GM12878 (cell line): ENCODE measurements around the gene PRDM12. TPM values are rescaled to one million over a fixed set of nuclear protein-coding genes. Genes with fewer than 3 reads are reported as not detected.

Source experiments
- ATAC-seq: fragments of 200-7000 bp; cut with Tn5 transposase; 3 replicates; pipeline ENCODE4 v1.9.1; 2020; ENCODE audit warnings: mild to moderate bottlenecking, moderate library complexity
- BruUV-seq: library from RNA; stranded (reverse); fragments of 400-500 nt; replicated peaks from 2 replicates; lab custom pipeline; 2021; lab: Mats Ljungman, UMichigan
- CTCF ChIA-PET: fragments of 300-600 bp; sonication (Branson Sonifier 250); formaldehyde crosslinking; extraction: SDS; loops from one replicate; lab custom pipeline; 2021; ENCODE audit warnings: inconsistent platforms; lab: Yijun Ruan, JAX
- POLR2A ChIA-PET: fragments of 350-600 bp; formaldehyde crosslinking; extraction: SDS; loops from one replicate; lab custom pipeline; 2021; ENCODE audit warnings: inconsistent platforms; lab: Charles Lee
- RAD21 ChIA-PET: fragments of 300-600 bp; sonication (Branson Sonifier 250); formaldehyde crosslinking; loops from one replicate; lab custom pipeline; 2023; ENCODE audit warnings: antibody characterized with exemption; ENCODE audit not compliant: unreplicated experiment; lab: Charles Lee
- SMC1A ChIA-PET: fragments of 300-600 bp; sonication (Branson Sonifier 250); formaldehyde crosslinking; loops from one replicate; lab custom pipeline; 2023; ENCODE audit not compliant: unreplicated experiment, uncharacterized antibody; lab: Charles Lee
- DNase-seq: peaks from one replicate; pipeline ENCODE4 v3.0.0-alpha.2; 2011; ENCODE audit warnings: low read depth, low spot score
- FAIRE-seq: peaks from 3 replicates; lab custom pipeline; 2011; peaks lifted over from hg19 to GRCh38; lab: Jason Lieb, UNC
- H2AFZ ChIP-seq: 2 replicates; pipeline ENCODE4 v1.6.0; 2011; ENCODE audit warnings: low read depth, low read length, control low read depth; ENCODE audit not compliant: control insufficient read depth
- H3K27ac ChIP-seq: 2 replicates; pipeline ENCODE4 v1.5.1; 2011; ENCODE audit warnings: control low read depth; ENCODE audit not compliant: control insufficient read depth, insufficient read depth
- H3K27me3 ChIP-seq, 2 experiments: replicated peaks in 1 of 2; 2 replicates each; pipeline versions ENCODE4 v1.6.0 to v1.6.1; 2011; ENCODE audit warnings: low read length in 1 of 2; ENCODE audit not compliant: control insufficient read depth in 2 of 2, insufficient read depth in 2 of 2
- H3K36me3 ChIP-seq, 2 experiments: 2 replicates each; pipeline ENCODE4 v1.5.1; 2011; ENCODE audit warnings: low read length in 1 of 2; ENCODE audit not compliant: control insufficient read depth in 2 of 2, insufficient read depth in 2 of 2
- H3K4me1 ChIP-seq: 2 replicates; pipeline ENCODE4 v1.6.1; 2011; ENCODE audit warnings: mild to moderate bottlenecking, low read length, moderate library complexity, mixed read lengths; ENCODE audit not compliant: control insufficient read depth, insufficient read depth
- H3K4me2 ChIP-seq: 2 replicates; pipeline ENCODE4 v1.6.0; 2011; ENCODE audit warnings: control low read depth; ENCODE audit not compliant: control insufficient read depth, insufficient read depth
- H3K4me3 ChIP-seq: fragments of 200-600 bp; sonication (generic); 2 replicates; pipeline ENCODE4 v1.5.1; 2016
- H3K79me2 ChIP-seq: 2 replicates; pipeline ENCODE4 v1.6.0; 2011; ENCODE audit warnings: low read length; ENCODE audit not compliant: control insufficient read depth, insufficient read depth
- H3K9ac ChIP-seq: 2 replicates; pipeline ENCODE4 v1.8.0; 2011; ENCODE audit warnings: low read length, control low read depth, mixed read lengths; ENCODE audit not compliant: control insufficient read depth, insufficient read depth
- H3K9me3 ChIP-seq: replicated peaks from 3 replicates; pipeline ENCODE4 v1.5.1; 2011; ENCODE audit warnings: mild to moderate bottlenecking, low read length; ENCODE audit not compliant: control insufficient read depth, insufficient read depth
- H4K20me1 ChIP-seq: 2 replicates; pipeline ENCODE4 v1.6.0; 2011; ENCODE audit not compliant: control insufficient read depth, insufficient read depth
- ATF7 ChIP-seq: fragments of 450-650 bp; IDR thresholded peaks from 2 replicates; pipeline ENCODE4 v1.6.1; 2016; ENCODE audit warnings: low read depth, mild to moderate bottlenecking
- CHD4 ChIP-seq: fragments of 200-600 bp; sonication (generic); IDR thresholded peaks from 2 replicates; pipeline ENCODE4 v1.6.1; 2016; ENCODE audit warnings: mild to moderate bottlenecking
- FOXK2 ChIP-seq: fragments of 450-650 bp; IDR thresholded peaks from 2 replicates; pipeline ENCODE4 v1.6.1; 2017; ENCODE audit warnings: mild to moderate bottlenecking, moderate library complexity
- FOXM1 ChIP-seq: IDR thresholded peaks from 2 replicates; pipeline ENCODE4 v1.6.1; 2012; ENCODE audit warnings: low read depth, mild to moderate bottlenecking, inconsistent platforms, low read length, moderate library complexity
- KDM1A ChIP-seq: fragments of 200-600 bp; sonication (generic); IDR thresholded peaks from 2 replicates; pipeline ENCODE4 v1.6.1; 2016; ENCODE audit warnings: borderline replicate concordance
- MEF2A ChIP-seq: IDR thresholded peaks from 2 replicates; pipeline ENCODE4 v1.6.1; 2011; ENCODE audit warnings: low read depth, mild to moderate bottlenecking, low read length, moderate library complexity; ENCODE audit not compliant: insufficient read depth
- POLR2A ChIP-seq: IDR thresholded peaks from 2 replicates; pipeline ENCODE4 v1.6.1; 2011; ENCODE audit warnings: low read depth, mild to moderate bottlenecking, low read length
- POU2F2 ChIP-seq: IDR thresholded peaks from 3 replicates; pipeline ENCODE4 v1.6.1; 2011; ENCODE audit warnings: low read depth, mild to moderate bottlenecking, low read length, borderline replicate concordance
- SMARCA5 ChIP-seq: fragments of 450-650 bp; IDR thresholded peaks from 2 replicates; pipeline ENCODE4 v1.6.1; 2017; ENCODE audit warnings: mild to moderate bottlenecking
- SREBF2 ChIP-seq: IDR thresholded peaks from 2 replicates; pipeline ENCODE4 v1.6.1; 2012; ENCODE audit warnings: mild to moderate bottlenecking, low read length
- ZNF24 ChIP-seq: fragments of 450-650 bp; IDR thresholded peaks from 2 replicates; pipeline ENCODE4 v1.6.1; 2017; ENCODE audit warnings: antibody characterized with exemption, mild to moderate bottlenecking
- ZZZ3 ChIP-seq: IDR thresholded peaks from 2 replicates; pipeline ENCODE4 v1.6.1; 2011; ENCODE audit warnings: low read depth; ENCODE audit not compliant: control insufficient read depth, insufficient read length
- WGBS: methylation state at CpG from one replicate; pipeline ENCODE4 v1.1.6; 2016; ENCODE audit warnings: low lambda C conversion rate; ENCODE audit not compliant: insufficient replicate concordance, insufficient coverage; ENCODE audit errors: missing lambda C conversion rate; 5-methylcytosine and 5-hydroxymethylcytosine counted together
- in situ Hi-C: fragments of 300-500 bp; cut with MboI; formaldehyde crosslinking; loops from 9 replicates; pipeline ENCODE4 v1.14.3; 2018; ENCODE audit warnings: mixed read lengths
- intact Hi-C: fragments of 100-400 bp; cut with micrococcal nuclease; formaldehyde crosslinking; loops from one replicate; pipeline ENCODE4 v1.14.2; 2022; ENCODE audit not compliant: unreplicated experiment
- polyA plus RNA-seq, 11 experiments: library from polyadenylated mRNA; depleted of rRNA in 4 of 11; unstranded in 6 of 11; stranded (reverse) in 5 of 11; fragments of >200 nt; fragmentation: Nextera tagmentation in 4 of 11; fragmentation: Illumina TruSeq in 1 of 11; extraction: Ambion mirVana in 4 of 11; extraction: Trizol in 1 of 11; gene quantifications; 1 replicate in 1 of 11; 2 replicates in 10 of 11; pipeline versions ENCODE4 v1.2.1 to v1.2.3, GENCODE V29; 2011 to 2016; ENCODE audit warnings: inconsistent platforms in 2 of 11, missing spikeins in 2 of 11, low read depth in 1 of 11
- total RNA-seq, 4 experiments: library from RNA; depleted of rRNA in 3 of 4; stranded (reverse); fragments of >200 nt in 3 of 4; fragmentation: Illumina TruSeq in 1 of 4; extraction: Trizol in 1 of 4; gene quantifications; 2 replicates each; pipeline versions ENCODE4 v1.2.1 to v1.2.3, GENCODE V29; 2013 to 2021
- TF ChIP-seq, protein P1 (sequence below): fragments of 450-650 bp; IDR thresholded peaks from 2 replicates; pipeline ENCODE4 v1.6.1; 2017; ENCODE audit warnings: mild to moderate bottlenecking
- TF ChIP-seq, protein P2 (sequence below): IDR thresholded peaks from 2 replicates; pipeline ENCODE4 v1.6.1; 2012; ENCODE audit warnings: low read depth, low read length, improper control_type of control experiment
- TF ChIP-seq, protein P3 (sequence below): fragments of 450-650 bp; IDR thresholded peaks from 2 replicates; pipeline ENCODE4 v1.6.1; 2014; ENCODE audit warnings: mild to moderate bottlenecking
- TF ChIP-seq, protein P4 (sequence below): IDR thresholded peaks from 2 replicates; pipeline ENCODE4 v1.6.1; 2011; ENCODE audit warnings: low read depth, low read length, improper control_type of control experiment, borderline replicate concordance
- TF ChIP-seq, protein P5 (sequence below): fragments of 450-650 bp; IDR thresholded peaks from 2 replicates; pipeline ENCODE4 v1.6.1; 2017; ENCODE audit warnings: mild to moderate bottlenecking, low read depth, inconsistent platforms; ENCODE audit not compliant: poor library complexity, severe bottlenecking

PRDM12 gene
- total and polyA plus RNA-seq, 10 of the 15 experiments (the other 5 are each of a cell fraction or from before 2014, with no cell fraction given): not detected

DNA sequence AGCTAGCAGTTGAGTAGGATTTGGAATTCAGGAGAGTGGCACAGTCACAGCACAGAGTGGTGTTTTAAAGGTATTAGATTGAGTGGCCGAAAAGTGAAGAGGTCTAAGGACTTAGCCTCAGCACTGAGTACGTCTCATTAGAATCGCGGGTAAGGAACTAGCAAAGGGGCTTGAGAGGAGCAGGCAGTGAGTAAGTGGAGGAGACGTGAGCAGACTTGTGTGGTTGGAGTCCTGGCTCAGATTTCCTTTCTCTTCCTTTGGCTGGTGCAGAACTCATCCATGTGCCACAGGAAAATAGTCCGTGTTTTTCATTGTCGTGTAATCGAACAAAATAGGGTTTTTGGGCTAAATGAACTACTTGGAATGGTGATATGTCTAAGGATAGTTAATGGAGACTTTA lies 32.6 kb downstream of the PRDM12 start:
- H3K4me2 ChIP-seq: peak overlapping the region; percentile 39; the same call in 1 of the 2 replicates
- H3K4me3 ChIP-seq: no peak overlapping the region
- H2AFZ ChIP-seq: no peak overlapping the region
- H3K27ac ChIP-seq: no peak overlapping the region
- 98% methylated on average over 8 of the region's 8 CpGs for WGBS
- no peak overlapping the region for H3K9ac ChIP-seq
- TF ChIP-seq ZZZ3 (no peak), POLR2A (no peak), MEF2A (no peak), ZNF24 (no peak), CHD4 (no peak), SREBF2 (no peak), FOXK2 (no peak), KDM1A (no peak), POU2F2 (no peak), SMARCA5 (no peak), ATF7 (no peak), FOXM1 (no peak)
- TF ChIP-seq, protein P1, sequence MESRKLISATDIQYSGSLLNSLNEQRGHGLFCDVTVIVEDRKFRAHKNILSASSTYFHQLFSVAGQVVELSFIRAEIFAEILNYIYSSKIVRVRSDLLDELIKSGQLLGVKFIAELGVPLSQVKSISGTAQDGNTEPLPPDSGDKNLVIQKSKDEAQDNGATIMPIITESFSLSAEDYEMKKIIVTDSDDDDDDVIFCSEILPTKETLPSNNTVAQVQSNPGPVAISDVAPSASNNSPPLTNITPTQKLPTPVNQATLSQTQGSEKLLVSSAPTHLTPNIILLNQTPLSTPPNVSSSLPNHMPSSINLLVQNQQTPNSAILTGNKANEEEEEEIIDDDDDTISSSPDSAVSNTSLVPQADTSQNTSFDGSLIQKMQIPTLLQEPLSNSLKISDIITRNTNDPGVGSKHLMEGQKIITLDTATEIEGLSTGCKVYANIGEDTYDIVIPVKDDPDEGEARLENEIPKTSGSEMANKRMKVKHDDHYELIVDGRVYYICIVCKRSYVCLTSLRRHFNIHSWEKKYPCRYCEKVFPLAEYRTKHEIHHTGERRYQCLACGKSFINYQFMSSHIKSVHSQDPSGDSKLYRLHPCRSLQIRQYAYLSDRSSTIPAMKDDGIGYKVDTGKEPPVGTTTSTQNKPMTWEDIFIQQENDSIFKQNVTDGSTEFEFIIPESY: no peak
- TF ChIP-seq, protein P2, sequence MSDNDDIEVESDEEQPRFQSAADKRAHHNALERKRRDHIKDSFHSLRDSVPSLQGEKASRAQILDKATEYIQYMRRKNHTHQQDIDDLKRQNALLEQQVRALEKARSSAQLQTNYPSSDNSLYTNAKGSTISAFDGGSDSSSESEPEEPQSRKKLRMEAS: no peak
- TF ChIP-seq, protein P3, sequence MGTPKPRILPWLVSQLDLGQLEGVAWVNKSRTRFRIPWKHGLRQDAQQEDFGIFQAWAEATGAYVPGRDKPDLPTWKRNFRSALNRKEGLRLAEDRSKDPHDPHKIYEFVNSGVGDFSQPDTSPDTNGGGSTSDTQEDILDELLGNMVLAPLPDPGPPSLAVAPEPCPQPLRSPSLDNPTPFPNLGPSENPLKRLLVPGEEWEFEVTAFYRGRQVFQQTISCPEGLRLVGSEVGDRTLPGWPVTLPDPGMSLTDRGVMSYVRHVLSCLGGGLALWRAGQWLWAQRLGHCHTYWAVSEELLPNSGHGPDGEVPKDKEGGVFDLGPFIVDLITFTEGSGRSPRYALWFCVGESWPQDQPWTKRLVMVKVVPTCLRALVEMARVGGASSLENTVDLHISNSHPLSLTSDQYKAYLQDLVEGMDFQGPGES: no peak
- TF ChIP-seq, protein P4, sequence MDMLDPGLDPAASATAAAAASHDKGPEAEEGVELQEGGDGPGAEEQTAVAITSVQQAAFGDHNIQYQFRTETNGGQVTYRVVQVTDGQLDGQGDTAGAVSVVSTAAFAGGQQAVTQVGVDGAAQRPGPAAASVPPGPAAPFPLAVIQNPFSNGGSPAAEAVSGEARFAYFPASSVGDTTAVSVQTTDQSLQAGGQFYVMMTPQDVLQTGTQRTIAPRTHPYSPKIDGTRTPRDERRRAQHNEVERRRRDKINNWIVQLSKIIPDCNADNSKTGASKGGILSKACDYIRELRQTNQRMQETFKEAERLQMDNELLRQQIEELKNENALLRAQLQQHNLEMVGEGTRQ: no peak
- TF ChIP-seq, protein P5, sequence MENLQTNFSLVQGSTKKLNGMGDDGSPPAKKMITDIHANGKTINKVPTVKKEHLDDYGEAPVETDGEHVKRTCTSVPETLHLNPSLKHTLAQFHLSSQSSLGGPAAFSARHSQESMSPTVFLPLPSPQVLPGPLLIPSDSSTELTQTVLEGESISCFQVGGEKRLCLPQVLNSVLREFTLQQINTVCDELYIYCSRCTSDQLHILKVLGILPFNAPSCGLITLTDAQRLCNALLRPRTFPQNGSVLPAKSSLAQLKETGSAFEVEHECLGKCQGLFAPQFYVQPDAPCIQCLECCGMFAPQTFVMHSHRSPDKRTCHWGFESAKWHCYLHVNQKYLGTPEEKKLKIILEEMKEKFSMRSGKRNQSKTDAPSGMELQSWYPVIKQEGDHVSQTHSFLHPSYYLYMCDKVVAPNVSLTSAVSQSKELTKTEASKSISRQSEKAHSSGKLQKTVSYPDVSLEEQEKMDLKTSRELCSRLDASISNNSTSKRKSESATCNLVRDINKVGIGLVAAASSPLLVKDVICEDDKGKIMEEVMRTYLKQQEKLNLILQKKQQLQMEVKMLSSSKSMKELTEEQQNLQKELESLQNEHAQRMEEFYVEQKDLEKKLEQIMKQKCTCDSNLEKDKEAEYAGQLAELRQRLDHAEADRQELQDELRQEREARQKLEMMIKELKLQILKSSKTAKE: no peak
- ATAC-seq: no peak
- H3K27me3 ChIP-seq: no peaks in the 10 kb centered on the region
- ChIA-PET SMC1A (interaction anchor here (1.4 kb wide), 1 partner anchor 12 kb away, joined by 3 read pairs; no protein-coding TSS in a partner anchor), POLR2A (no interaction called here), RAD21 (no interaction called here), CTCF (interaction anchor here (0.7 to 5.1 kb wide), 2 partner anchors 10 to 173 kb away, joined by 5 to 47 read pairs; no protein-coding TSS in a partner anchor)
- intact Hi-C loops: no loop called here
- no peak for DNase-seq
- peaks cover 3% of the 10 kb centered on the region; the same call in 1 of the 2 replicates for H4K20me1 ChIP-seq
- no peaks in the 10 kb centered on the region for H3K9me3 ChIP-seq
- in situ Hi-C loops: no loop called here
- no TSS peak for BruUV-seq
- no peak for FAIRE-seq
- peaks cover 8 to 36% of the 10 kb centered on the region in 2 experiments for H3K36me3 ChIP-seq
- H3K4me1 ChIP-seq: peaks cover 19% of the 10 kb centered on the region
- peaks cover 40% of the 10 kb centered on the region for H3K79me2 ChIP-seq
